Kidney epithelial cell (primary cell): ENCODE data around the gene HOXB3. TPM values are rescaled to one million over a fixed set of nuclear protein-coding genes. Genes with fewer than 3 reads are reported as not detected.
A peak's percentile ranks its signal among the peaks of the same experiment; 100 is the strongest.

Source experiments
- DNase-seq: peaks from one replicate; pipeline ENCODE4 v3.0.0-alpha.2; 2010; ENCODE audit warnings: low read depth
- H3K27me3 ChIP-seq: 2 replicates; pipeline ENCODE4 v1.6.0; 2011; ENCODE audit warnings: low read length; ENCODE audit not compliant: control insufficient read depth, insufficient read depth
- H3K36me3 ChIP-seq: 2 replicates; pipeline ENCODE4 v1.5.1; 2011; ENCODE audit warnings: low read length; ENCODE audit not compliant: control insufficient read depth, insufficient read depth
- H3K4me3 ChIP-seq: 2 replicates; pipeline ENCODE4 v1.5.1; 2011; ENCODE audit warnings: low read depth, mild to moderate bottlenecking, control low read depth, low read length
- total RNA-seq: library from RNA; depleted of rRNA; stranded (reverse); fragments of >200 nt; gene quantifications from 2 replicates; pipeline ENCODE4 v1.2.3, GENCODE V29; 2015
- TF ChIP-seq, protein P1 (sequence below): IDR thresholded peaks from 2 replicates; pipeline ENCODE4 v1.5.1; 2011; ENCODE audit warnings: mild to moderate bottlenecking, moderate library complexity, low read length, control low read depth, inconsistent platforms; ENCODE audit not compliant: insufficient read depth, poor library complexity, severe bottlenecking

HOXB3 gene
- total RNA-seq, 1 donor from 2014 or later: 31.1 TPM

DNA sequence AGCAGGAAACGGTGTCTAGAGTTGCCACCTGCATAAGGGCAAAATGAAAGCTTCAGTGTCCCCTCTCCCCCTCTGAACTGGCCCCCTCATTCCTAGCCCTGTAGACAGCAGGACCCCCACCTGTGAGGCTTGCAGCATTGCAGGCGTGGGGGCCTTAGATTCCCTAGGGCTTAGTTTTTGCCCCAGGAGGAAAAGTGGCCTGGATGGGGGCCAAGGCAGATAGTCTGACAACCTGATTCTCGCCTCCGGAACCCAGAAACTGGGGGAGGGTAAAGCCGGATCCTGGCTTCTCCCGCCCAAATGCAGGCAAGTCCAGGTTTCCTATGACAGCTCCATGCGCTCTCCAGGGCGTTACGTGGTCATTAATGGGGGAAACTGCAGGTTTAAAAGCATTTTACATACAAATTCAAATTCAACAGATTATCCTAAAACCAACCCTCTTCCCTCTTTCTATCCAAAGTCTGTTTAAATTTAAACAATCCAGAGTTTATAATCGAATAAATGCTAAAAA lies 15.4 kb upstream of the HOXB3 start:
- no peaks in the 10 kb centered on the region for H3K27me3 ChIP-seq
- TF ChIP-seq, protein P1, sequence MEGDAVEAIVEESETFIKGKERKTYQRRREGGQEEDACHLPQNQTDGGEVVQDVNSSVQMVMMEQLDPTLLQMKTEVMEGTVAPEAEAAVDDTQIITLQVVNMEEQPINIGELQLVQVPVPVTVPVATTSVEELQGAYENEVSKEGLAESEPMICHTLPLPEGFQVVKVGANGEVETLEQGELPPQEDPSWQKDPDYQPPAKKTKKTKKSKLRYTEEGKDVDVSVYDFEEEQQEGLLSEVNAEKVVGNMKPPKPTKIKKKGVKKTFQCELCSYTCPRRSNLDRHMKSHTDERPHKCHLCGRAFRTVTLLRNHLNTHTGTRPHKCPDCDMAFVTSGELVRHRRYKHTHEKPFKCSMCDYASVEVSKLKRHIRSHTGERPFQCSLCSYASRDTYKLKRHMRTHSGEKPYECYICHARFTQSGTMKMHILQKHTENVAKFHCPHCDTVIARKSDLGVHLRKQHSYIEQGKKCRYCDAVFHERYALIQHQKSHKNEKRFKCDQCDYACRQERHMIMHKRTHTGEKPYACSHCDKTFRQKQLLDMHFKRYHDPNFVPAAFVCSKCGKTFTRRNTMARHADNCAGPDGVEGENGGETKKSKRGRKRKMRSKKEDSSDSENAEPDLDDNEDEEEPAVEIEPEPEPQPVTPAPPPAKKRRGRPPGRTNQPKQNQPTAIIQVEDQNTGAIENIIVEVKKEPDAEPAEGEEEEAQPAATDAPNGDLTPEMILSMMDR: no peak
- DNase-seq: no peak
- no peaks in the 10 kb centered on the region for H3K36me3 ChIP-seq
- H3K4me3 ChIP-seq: peak overlapping the region; percentile 92

DNA sequence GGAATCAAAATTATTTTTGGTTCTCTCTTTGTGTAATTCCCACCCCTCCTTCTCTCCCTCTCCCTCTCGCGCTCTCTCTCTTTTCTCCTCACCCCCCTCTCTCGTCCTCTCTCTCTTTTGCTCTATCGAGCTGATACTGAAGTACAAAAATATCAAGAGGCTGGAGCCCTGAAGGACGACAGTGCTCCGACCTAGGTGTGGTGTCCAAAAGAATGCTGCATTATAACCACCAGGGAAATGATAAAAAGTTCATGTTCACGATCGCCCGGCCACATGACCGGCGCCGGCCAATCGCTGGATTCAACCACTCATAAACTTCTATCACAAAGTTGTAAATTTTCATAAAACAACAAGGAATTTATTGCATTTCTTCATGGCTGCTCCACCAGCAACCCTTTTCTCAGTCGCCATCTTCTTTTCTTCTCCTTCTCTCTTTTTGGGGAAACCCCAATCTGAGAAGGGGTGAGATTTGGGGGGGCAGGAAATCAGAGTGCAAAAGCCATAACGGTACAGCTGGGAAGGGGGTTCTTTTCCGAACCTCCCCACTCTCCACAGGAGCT lies 14.8 kb upstream of the HOXB3 start, which contains the start of gene HOXB6:
Gene HOXB6, minus strand, starts transcription at position 217 of the 560 bp plus-strand sequence. CDS start 6,836 bp downstream, outside the sequence.
- no peaks in the 10 kb centered on the region for H3K36me3 ChIP-seq
- TF ChIP-seq, protein P1: no peak
- no peaks in the 10 kb centered on the region for H3K27me3 ChIP-seq
- H3K4me3 ChIP-seq: peak within 1 kb of the TSS; percentile 92
- DNase-seq: peak; percentile 55

DNA sequence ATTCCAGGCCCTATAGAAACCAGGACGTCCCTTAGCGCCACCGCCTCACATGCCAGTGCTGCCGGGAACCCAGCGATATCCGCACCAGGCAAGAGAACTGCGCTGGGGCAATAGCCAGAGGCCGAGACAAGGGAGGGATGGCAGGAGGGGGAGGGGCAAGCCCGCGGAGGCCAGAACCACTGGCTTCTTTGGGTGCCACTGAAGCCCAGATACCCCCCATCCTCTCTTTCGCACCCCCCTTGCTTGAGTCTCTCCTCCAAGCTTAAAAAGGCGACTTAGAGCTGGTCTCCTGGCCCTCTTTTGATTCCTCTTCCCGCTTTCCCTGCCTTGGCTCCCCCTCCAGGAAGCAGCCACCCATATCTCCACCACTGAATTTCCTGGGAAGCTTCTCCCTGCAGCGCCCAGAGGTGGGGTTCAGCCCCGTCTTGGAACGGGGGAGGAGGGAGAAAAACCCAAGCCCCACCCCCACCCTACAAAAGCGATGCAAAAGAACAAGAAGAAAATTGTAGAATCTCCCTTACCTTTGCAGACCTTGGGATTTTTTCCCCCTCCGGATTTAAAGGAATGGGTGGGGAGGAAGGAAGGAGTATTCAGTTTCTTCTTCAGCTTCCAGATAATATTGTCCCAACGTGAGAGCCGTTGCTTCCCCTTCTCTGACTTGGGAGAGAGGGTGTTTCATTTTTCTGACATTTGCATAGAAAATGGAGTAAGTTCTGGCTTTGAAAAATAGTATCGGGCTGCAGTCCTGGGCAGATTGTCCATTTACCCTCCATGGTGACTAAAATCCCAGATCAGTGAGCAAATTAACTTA lies 14.1 kb upstream of the HOXB3 start:
- Histone ChIP-seq H3K27me3 (no peaks in the 10 kb centered on the region), H3K36me3 (no peaks in the 10 kb centered on the region), H3K4me3 (peak overlapping the region; percentile 92)
- TF ChIP-seq, protein P1: no peak
- DNase-seq: no peak

DNA sequence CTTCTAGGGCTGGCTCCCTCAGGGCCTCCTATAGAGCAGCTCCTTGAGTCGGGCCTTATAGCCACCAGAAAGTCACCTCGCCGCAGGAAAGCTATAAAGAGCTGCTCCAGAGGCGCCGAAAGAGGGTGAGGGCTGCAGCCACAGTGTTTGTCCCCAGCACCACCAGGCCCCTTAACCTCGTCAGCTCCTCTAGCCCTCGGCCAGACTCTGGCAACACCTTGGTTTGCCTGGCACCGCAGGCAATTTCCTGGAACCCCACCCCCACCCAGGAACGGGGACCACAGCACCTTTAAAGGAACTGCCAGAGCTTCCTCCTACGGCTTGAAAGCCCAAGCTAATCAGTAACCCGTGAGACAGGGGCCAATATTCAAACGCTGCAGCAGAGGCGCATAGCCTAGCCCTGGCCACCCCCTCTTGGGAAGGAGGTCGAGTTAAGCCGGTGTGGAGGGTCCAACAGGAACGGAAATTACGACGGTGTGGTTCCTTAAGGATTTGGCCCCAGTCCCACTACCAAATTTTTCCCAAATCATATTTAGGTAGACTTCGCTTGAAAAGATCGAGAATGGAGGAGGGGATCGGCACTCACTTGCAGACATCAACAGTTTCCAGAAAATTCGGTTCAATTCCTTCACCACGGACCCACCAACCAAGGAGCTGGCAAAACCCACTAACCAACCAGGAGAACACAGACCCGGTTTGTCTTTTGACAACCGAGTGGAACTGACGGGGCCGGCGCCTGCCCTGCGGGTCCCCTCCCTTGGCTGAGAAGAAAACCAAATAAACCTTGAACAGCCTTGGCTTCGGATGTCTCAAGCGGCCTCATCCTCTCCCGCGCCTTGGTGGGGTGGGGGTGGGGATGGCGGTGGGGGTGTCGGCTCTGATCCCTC lies 11.7 kb upstream of the HOXB3 start:
- Histone ChIP-seq H3K27me3 (no peaks in the 10 kb centered on the region), H3K4me3 (peak overlapping the region; percentile 92), H3K36me3 (no peaks in the 10 kb centered on the region)
- DNase-seq: no peak
- TF ChIP-seq, protein P1: no peak

DNA sequence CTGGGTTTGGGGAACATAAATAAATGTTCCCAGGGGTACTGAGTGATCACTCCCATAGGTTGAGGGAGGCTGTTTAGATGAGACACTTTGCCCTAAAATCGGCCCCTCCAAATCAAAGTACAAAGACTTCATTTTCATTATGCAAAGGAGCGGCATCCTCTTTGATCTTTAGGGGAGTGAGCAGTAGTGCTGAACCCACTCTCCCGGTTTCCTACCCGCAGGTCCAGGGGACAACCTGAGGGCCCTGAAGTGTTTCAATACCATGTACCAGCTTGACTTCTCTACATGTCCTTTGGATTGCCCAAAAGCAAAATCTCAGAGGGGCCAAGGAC lies 11.1 kb upstream of the HOXB3 start:
- TF ChIP-seq, protein P1: no peak
- Histone ChIP-seq H3K36me3 (no peaks in the 10 kb centered on the region), H3K27me3 (no peaks in the 10 kb centered on the region), H3K4me3 (peak overlapping the region; percentile 92)
- DNase-seq: no peak
